GM10847 (cell line): ENCODE measurements around the gene SPINK2.

Experiments used
- POLR2A ChIP-seq: IDR thresholded peaks from 2 replicates; pipeline ENCODE4 v1.6.1; 2011; ENCODE audit not compliant: insufficient read length; ENCODE audit errors: extremely low read depth

The SPINK2 gene

GRCh38 chr4:56817840-56818491, 3.5 kb downstream of the SPINK2 start:
- TF ChIP-seq POLR2A: no peak

GRCh38 chr4:56806666-56807065, 14.8 kb downstream of the SPINK2 start:
- no peak for TF ChIP-seq POLR2A

GRCh38 chr4:56804551-56804950, 16.9 kb downstream of the SPINK2 start:
- TF ChIP-seq POLR2A: no peak

- no peak for TF ChIP-seq POLR2A
Observed at GRCh38 chr4:56803471-56803870, 18.0 kb downstream of the SPINK2 start.

- TF ChIP-seq POLR2A: no peak
Observed at GRCh38 chr4:56799824-56800756, 21.4 kb downstream of the SPINK2 start.

- TF ChIP-seq POLR2A: no peak
Observed at GRCh38 chr4:56799161-56799759, 22.2 kb downstream of the SPINK2 start.

- TF ChIP-seq POLR2A: no peak
Observed at GRCh38 chr4:56796211-56796610, 25.3 kb downstream of the SPINK2 start.

GRCh38 chr4:56791316-56791715, 30.2 kb downstream of the SPINK2 start:
- no peak for TF ChIP-seq POLR2A

GRCh38 chr4:56790691-56791091, 30.8 kb downstream of the SPINK2 start:
- TF ChIP-seq POLR2A: no peak

- TF ChIP-seq POLR2A: no peak
Observed at GRCh38 chr4:56788081-56788480, 33.4 kb downstream of the SPINK2 start.

- no peak for TF ChIP-seq POLR2A
Observed at GRCh38 chr4:56787380-56787779, 34.1 kb downstream of the SPINK2 start.

- TF ChIP-seq POLR2A: no peak
Observed at GRCh38 chr4:56786955-56787354, 34.5 kb downstream of the SPINK2 start.

GRCh38 chr4:56783986-56784385, 37.5 kb downstream of the SPINK2 start:
- TF ChIP-seq POLR2A: no peak

- no peak for TF ChIP-seq POLR2A
Observed at GRCh38 chr4:56782019-56782418, 39.5 kb downstream of the SPINK2 start.

- no peak for TF ChIP-seq POLR2A
Observed at GRCh38 chr4:56773346-56773745, 48.2 kb downstream of the SPINK2 start.

GRCh38 chr4:56772134-56772533, 49.4 kb downstream of the SPINK2 start:
- no peak for TF ChIP-seq POLR2A
